NCI-H1694 (cell line): ENCODE results near the gene SWI5.

ENCODE experiments used
- DNase-seq: peaks from one replicate; lab custom pipeline; 2025; lab: John Stamatoyannopoulos, UW

The SWI5 gene

DNA sequence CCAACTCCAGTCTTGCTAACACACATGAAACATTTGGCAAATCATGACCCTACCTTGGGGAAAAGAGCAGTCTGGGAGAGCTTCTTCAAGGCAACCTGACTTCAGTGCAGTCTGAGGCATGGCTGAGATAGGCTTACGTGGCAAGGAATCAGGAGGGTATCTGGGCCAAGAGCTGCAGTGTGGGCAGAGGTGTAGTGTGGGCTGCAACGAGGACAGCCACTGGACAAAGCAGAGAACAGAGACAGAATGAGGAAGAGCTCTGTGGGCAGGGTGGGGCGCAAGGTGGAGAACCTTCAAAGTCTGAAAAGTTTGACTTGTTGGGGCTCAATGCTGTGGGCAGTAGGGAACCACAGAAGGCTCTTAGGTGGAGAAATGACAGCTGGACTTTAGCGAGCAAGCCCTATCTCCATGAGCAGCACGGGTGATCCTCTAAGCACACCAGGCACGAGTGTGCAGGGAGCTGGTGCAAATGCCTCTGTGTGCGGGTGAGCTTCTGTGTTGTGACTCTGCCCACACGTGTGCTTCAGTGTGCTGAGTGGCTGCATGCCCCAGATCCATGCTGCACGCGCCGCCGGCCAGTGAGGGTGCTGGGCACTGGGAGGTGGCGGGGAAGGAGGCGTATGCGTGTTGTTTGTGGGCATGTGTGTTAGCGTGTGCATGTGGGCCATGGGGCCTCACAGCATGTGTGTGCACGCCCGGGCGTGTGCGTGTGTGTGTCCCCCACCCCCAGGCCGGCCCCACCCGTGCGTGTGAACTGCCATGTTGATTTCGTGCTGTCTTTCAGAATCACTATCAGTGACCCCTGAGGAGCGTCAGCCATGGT lies 23.5 kb upstream of the SWI5 start:
- DNase-seq, result no peak

DNA sequence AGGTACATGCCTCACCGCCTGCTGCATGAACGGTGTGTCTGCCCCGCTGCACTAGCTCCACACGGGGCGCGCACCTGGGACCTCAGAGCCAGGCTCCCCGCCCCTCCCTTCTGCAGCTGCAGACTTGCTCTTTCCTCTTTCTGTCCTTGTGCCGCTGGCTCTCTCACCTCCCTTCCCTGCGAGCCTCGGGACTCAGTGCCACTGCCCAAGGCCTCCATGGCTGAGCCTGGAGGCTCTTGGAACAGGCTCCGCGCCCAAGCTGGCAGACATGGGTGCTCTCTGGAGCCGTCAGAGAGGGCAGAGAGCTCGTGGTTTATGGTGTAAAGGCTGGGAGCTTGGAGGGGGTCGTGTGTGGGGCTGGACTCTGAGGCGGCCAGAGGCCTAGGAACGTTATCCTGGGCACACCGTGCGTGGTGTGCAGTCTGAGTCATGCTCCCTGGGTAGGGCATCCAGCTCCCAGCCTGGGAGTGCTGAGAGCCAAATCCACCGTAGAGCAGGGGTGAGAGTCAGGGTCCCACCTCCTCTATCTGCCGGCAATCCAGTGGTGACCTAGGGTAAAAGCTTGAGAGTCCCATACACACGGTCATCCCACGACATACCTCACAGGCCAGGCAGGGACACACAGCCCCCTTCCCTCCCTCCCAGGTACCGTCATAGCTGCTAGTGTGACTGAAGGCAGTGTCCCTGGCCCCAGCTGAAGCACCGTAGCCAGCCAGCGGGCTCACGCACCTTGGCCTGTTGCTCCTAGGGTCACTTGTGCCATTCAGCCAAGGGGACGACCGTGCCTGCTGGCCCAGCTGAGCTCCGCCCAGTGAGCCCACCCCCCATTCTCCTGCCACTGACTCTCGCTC lies 22.7 kb upstream of the SWI5 start:
- no peak for DNase-seq

GRCh38 chr9:128253991-128254346 lies 22.1 kb upstream of the SWI5 start:
- DNase-seq, result no peak

DNA sequence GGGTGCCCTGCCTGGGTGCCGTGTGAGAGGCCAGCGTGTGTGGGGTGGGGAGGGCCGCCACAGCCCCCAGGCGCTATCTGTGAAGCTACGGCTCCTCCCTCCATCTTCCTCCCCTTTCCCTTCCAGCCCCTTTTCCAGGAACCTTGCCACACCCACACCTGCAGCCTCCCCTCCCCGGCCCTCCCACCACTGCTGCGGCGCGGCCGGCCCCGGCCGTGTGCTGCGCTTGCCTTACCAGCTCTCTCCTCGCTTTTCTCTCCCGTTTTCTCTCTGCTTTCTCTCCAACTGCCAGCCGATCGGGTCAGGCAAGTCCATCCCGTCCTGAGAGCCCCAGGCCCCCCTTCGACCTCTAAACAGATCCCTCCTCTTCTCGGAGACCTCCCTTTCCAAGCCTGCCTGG lies 21.7 kb upstream of the SWI5 start:
- no peak for DNase-seq

DNA sequence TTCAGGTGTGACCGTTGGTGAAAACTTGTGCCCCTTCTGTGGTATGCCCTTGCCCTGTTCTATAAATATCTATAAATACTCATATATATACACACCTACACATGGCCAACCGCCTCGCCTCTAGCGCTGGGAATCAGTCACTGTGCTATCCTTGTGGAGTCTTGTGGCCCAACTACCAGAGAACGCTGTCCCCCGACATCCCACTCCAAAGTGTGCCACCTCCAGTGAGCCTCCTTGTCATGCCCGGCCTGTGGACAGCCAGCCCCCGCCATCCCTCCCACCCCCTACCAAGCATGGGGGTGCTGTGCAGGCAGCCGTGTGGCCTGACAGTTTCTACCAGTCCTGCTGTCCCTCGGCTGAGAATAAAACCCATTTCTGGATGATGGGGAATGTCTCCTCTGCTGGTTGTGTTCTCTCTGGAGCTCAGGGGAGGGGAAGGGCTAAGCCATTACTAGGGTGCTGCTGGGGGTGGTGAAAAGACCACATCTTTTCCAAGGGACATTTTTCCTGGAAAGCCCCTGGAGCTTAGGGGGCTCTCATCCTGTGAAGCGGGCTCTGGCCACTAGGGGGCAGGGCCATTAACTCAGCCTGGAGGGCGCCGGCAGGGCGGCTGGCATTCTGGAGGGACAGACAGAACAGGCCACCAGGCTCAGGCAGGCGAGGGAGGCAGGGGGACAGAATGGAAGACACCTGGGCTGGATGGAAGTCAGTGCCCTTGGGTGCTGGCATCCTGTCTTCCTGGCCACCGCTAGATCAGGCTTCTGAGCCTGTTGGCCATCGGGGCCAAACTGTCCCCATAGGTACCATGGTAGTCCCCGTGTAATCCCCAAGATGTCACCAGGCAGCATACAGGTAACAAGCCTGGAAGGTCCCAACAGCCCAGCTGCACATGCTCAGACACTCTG lies 21.0 kb upstream of the SWI5 start:
- DNase-seq, result peak; percentile 28

DNA sequence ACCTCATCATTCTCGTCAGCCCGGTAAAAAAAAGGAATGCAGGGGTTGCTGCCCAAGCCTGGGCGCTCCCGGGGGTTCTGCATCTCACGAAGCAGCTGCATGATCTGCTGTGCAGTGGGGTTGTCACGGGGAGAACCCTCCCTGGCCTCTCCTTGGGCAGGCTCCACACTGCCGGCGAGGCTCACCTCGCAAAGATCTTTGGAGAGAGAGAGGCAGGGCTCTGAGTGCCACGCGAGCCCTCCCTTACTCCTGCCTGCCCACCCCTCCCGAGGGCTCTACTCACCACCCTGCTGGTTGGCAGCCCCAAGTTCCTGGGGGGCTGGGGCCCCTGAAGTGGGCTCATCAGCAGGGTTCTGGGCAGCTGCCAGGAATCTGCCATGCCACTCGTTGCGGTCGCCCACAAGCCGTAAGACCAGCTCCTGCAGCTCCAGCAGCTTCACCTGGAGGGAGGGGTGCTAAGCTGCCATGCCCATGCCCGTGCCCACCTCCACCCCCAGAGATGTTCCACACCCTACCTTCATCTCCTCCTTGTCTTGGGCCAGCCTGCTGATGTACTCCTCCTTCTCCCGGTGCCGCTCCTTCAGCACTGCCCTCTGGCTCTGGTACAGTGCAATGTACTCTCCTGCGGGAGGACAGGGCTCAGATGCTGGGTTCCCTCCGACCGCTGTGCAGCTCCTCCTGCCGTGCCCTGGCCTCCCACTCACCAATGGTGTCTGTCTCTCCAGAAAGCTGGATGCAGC lies 18.8 kb upstream of the SWI5 start:
- DNase-seq, result no peak

DNA sequence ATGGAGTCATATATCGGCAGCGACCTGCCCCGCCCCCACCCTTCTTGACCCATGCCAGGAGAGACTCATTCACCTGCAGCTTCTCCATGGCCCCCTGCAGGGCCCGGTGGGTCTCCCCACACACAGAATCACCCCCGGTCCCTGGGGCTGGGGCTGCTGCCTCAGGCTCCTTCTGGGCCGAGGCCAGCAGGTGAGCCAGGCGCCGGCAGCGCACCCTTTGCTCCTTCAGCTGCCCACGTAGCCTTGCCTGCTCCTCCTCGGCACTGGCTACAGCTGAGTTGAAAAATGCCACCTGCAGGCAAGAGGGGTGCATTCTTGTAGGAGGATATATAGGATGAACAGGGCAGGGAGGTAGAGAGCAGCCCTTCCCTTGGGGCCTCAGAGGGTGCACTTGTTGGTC lies 18.2 kb upstream of the SWI5 start:
- no peak for DNase-seq

DNA sequence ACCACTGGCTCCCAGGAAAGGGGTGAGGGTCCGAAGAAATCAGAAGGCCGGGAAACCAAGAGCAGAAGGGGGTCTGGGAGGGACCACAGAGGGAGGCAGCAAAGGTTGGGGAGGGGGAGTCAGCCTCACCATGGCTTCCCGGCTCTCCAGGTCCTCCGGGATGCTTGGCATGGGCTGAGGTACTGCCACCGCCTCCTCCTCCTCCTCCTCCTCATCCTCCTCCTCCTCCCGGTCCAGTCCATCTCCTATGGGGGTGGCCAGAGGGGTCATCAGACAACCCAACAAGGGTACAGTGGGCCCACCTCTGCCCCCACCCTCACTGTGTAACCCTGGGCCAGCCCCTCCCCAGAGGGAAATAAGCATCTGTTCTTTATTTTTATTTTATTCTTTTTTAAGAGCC lies 17.8 kb upstream of the SWI5 start:
- no peak for DNase-seq

- no peak for DNase-seq
Measured at GRCh38 chr9:128259156-128259555, 16.9 kb upstream of the SWI5 start.

GRCh38 chr9:128260340-128260739 lies 15.7 kb upstream of the SWI5 start:
- no peak for DNase-seq

DNA sequence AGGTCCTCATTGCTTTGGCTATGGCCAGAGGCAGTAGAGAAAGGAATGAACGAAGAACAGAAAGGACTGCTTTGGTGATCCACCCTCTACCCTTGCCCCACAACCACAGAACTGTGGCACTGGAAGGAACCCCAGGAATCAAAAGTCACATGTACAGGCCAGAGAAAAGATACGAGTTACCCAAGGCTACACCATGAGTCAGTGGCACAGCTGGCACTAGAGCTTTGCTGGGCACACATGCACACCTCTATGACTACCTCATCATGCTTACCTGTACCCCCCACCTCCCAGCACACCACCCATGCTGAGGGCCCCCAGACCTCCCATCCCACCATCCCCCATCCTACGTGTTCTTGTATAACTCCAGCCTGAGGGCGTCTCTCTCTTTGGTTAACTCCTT lies 13.4 kb upstream of the SWI5 start:
- no peak for DNase-seq

GRCh38 chr9:128265348-128265847 lies 10.7 kb upstream of the SWI5 start:
- no peak for DNase-seq

- DNase-seq, result no peak
Measured at GRCh38 chr9:128266868-128267590, 9.0 kb upstream of the SWI5 start.

GRCh38 chr9:128271112-128271511 lies 5.0 kb upstream of the SWI5 start:
- no peak for DNase-seq

- DNase-seq, result no peak
Measured at GRCh38 chr9:128271512-128271911, 4.6 kb upstream of the SWI5 start.

GRCh38 chr9:128274245-128274644 lies 1.8 kb upstream of the SWI5 start:
- DNase-seq, result no peak

DNA sequence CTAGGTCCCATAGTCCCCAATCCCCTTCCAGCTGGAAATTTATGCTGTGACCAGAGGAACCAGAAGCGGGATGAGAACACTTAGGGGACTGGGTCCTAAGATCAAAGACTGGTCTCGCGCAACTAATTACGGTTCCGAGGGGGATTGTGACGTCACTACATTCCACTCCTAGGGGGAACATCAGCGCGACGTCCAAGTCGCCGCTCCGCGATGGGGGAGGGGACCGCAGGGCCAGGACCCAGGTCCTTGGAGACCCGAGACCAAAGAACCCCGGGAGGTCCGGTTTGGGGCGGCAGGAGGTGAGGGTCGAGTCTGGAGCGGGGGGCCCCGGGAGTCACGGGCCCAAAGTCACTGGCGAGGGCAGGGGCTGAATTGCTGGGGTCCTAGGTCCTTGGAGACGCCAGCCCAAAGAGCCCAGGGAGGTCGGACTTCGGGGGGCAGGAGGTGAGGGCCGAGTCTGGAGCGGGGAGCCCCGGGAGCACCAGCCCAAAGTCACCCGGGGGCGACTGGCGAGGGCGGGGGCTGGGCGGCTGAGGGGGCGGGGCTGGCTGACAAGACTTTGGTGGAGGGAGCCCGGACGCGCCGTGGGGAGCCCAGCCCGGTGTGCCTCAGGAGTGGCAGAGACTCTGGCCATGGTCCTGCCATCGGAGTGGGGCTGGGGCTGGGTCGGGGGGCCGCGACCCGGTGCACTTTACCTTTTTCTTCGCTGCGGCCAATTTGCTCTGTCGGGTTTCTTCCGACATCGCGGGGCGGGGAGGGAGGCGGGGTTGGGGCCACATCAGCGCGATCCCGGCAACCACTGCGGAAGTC lies 673 bp upstream of the SWI5 start, which contains the start of gene GOLGA2:
Gene GOLGA2, minus strand, starts transcription at position 810 of the 810 bp plus-strand sequence. Its CDS starts 31 bp downstream, at position 779.
- no peak for DNase-seq

- DNase-seq, result no peak
Measured at GRCh38 chr9:128276574-128277270, 646 bp downstream of the SWI5 start.
